Liver (tissue), 9 donors: ENCODE results near the gene TMPRSS12. TPM values are rescaled to one million over a fixed set of nuclear protein-coding genes. Genes with fewer than 3 reads are reported as not detected.

ENCODE experiments used
- DNase-seq: peaks from one replicate; pipeline ENCODE4 v3.0.0-alpha.2; 2017; ENCODE audit warnings: low spot score
- H3K27ac ChIP-seq, 2 donors: one replicate each; pipeline ENCODE4 v1.7.0; 2013; ENCODE audit warnings: inconsistent platforms in 2 of 2, low read length in 2 of 2, control low read depth in 1 of 2, low read depth in 1 of 2, mild to moderate bottlenecking in 1 of 2
- H3K27me3 ChIP-seq, 4 donors: one replicate each; pipeline versions ENCODE4 v1.6.1 to v1.7.0; 2013; ENCODE audit warnings: low read length in 3 of 4, inconsistent platforms in 1 of 4, mild to moderate bottlenecking in 1 of 4, moderate library complexity in 1 of 4; ENCODE audit not compliant: control insufficient read depth in 4 of 4, insufficient read depth in 4 of 4
- H3K36me3 ChIP-seq, 4 donors: one replicate each; pipeline versions ENCODE4 v1.6.1 to v1.7.0; 2013; ENCODE audit warnings: low read length in 3 of 4, mild to moderate bottlenecking in 3 of 4, low read depth in 1 of 4, moderate library complexity in 1 of 4; ENCODE audit not compliant: control insufficient read depth in 4 of 4, insufficient read depth in 3 of 4
- H3K4me1 ChIP-seq, 4 donors: one replicate each; pipeline versions ENCODE4 v1.6.1 to v1.7.0; 2013; ENCODE audit warnings: low read length in 3 of 4, mild to moderate bottlenecking in 3 of 4, moderate library complexity in 1 of 4; ENCODE audit not compliant: control insufficient read depth in 4 of 4, insufficient read depth in 4 of 4
- H3K4me3 ChIP-seq, 3 donors: one replicate each; pipeline versions ENCODE4 v1.6.1 to v1.7.0; 2013; ENCODE audit warnings: low read length in 3 of 3, control low read depth in 1 of 3, low read depth in 1 of 3, mild to moderate bottlenecking in 1 of 3
- H3K9ac ChIP-seq, 2 donors: one replicate each; pipeline ENCODE4 v1.7.0; 2013; ENCODE audit warnings: low read length in 2 of 2, mild to moderate bottlenecking in 2 of 2, moderate library complexity in 2 of 2, control low read depth in 1 of 2, low read depth in 1 of 2
- H3K9me3 ChIP-seq, 4 donors: one replicate each; pipeline versions ENCODE4 v1.6.1 to v1.7.0; 2013; ENCODE audit warnings: low read length in 3 of 4; ENCODE audit not compliant: control insufficient read depth in 4 of 4
- ATF3 ChIP-seq: IDR thresholded peaks from 2 replicates; pipeline ENCODE4 v1.6.1; 2016; ENCODE audit warnings: antibody characterized with exemption
- CTCF ChIP-seq: fragments of 150-350 bp; IDR thresholded peaks from 2 replicates; pipeline ENCODE4 v1.5.1; 2017; ENCODE audit warnings: improper control_type of control experiment, low read depth, low read length; ENCODE audit not compliant: missing input control
- EGR1 ChIP-seq, 2 donors: IDR thresholded peaks; 2 replicates each; pipeline ENCODE4 v1.6.1; 2016 to 2018; ENCODE audit warnings: antibody characterized with exemption in 2 of 2, low read depth in 2 of 2
- FOXA1 ChIP-seq: IDR thresholded peaks from 2 replicates; pipeline ENCODE4 v1.6.1; 2016; ENCODE audit warnings: antibody characterized with exemption
- FOXA2 ChIP-seq: IDR thresholded peaks from 2 replicates; pipeline ENCODE4 v1.6.1; 2016; ENCODE audit warnings: antibody characterized with exemption
- GABPA ChIP-seq, 2 donors: IDR thresholded peaks in 1 of 2; conservative IDR thresholded peaks in 1 of 2; 2 replicates each; pipeline ENCODE4 v1.6.1; 2016; ENCODE audit warnings: antibody characterized with exemption in 2 of 2, mild to moderate bottlenecking in 1 of 2, moderate library complexity in 1 of 2
- HNF4A ChIP-seq, 2 donors: conservative IDR thresholded peaks; 2 replicates each; pipeline ENCODE4 v1.6.1; 2016; ENCODE audit warnings: antibody characterized with exemption in 2 of 2, mild to moderate bottlenecking in 2 of 2
- HNF4G ChIP-seq: IDR thresholded peaks from 2 replicates; pipeline ENCODE4 v1.6.1; 2016; ENCODE audit warnings: antibody characterized with exemption
- JUND ChIP-seq, 2 donors: IDR thresholded peaks; 2 replicates each; pipeline ENCODE4 v1.6.1; 2016; ENCODE audit warnings: antibody characterized with exemption in 2 of 2
- NR2F2 ChIP-seq: IDR thresholded peaks from 2 replicates; pipeline ENCODE4 v1.6.1; 2016; ENCODE audit warnings: antibody characterized with exemption
- RAD21 ChIP-seq, 2 donors: IDR thresholded peaks; 2 replicates each; pipeline ENCODE4 v1.6.1; 2016; ENCODE audit warnings: antibody characterized with exemption in 2 of 2, mild to moderate bottlenecking in 2 of 2
- RXRA ChIP-seq, 2 donors: IDR thresholded peaks; 2 replicates each; pipeline ENCODE4 v1.6.1; 2017 to 2018; ENCODE audit warnings: antibody characterized with exemption in 2 of 2, mild to moderate bottlenecking in 1 of 2
- SP1 ChIP-seq: IDR thresholded peaks from 2 replicates; pipeline ENCODE4 v1.6.1; 2018; ENCODE audit warnings: antibody characterized with exemption, mild to moderate bottlenecking
- TAF1 ChIP-seq: conservative IDR thresholded peaks from 2 replicates; pipeline ENCODE4 v1.6.1; 2016; ENCODE audit warnings: antibody characterized with exemption, mild to moderate bottlenecking
- YY1 ChIP-seq: IDR thresholded peaks from 2 replicates; pipeline ENCODE4 v1.6.1; 2016; ENCODE audit warnings: antibody characterized with exemption, mild to moderate bottlenecking
- ZBTB33 ChIP-seq: IDR thresholded peaks from 2 replicates; pipeline ENCODE4 v1.6.1; 2016; ENCODE audit warnings: antibody characterized with exemption
- WGBS: extraction: QIAGEN DNeasy Blood & Tissue Kit; methylation state at CpG from one replicate; pipeline ENCODE4 v1.1.7; 2013; 5-methylcytosine and 5-hydroxymethylcytosine counted together
- polyA plus RNA-seq, 2 donors: library from polyadenylated mRNA; stranded (reverse) in 1 of 2; unstranded in 1 of 2; fragments of 200-250 nt in 1 of 2; fragments of >200 nt in 1 of 2; fragmentation: Nextera tagmentation in 1 of 2; extraction: Ambion mirVana in 1 of 2; gene quantifications; one replicate each; pipeline versions ENCODE4 v1.2.1 to v1.2.3, GENCODE V29; 2013 to 2015
- total RNA-seq, 2 donors: library from RNA; depleted of rRNA; stranded (reverse); fragments of >200 nt; gene quantifications; one replicate each; pipeline ENCODE4 v1.2.3, GENCODE V29; 2014
- TF ChIP-seq, protein P1 (sequence below): IDR thresholded peaks from 2 replicates; pipeline ENCODE4 v1.6.1; 2016; ENCODE audit warnings: antibody characterized with exemption
- TF ChIP-seq, protein P2 (sequence below): IDR thresholded peaks from 2 replicates; pipeline ENCODE4 v1.6.1; 2016; ENCODE audit warnings: antibody characterized with exemption, mild to moderate bottlenecking
- donor health status: healthy.
- donor health status: healthy.
- donor health status: healthy.
- donor health status: healthy.
- donor health status: healthy.

Gene TMPRSS12
- total and polyA plus RNA-seq, 4 donors = not detected

- no peaks in the 10 kb centered on the region for H3K9me3 ChIP-seq
- no peak for DNase-seq
- TF ChIP-seq, protein P1, sequence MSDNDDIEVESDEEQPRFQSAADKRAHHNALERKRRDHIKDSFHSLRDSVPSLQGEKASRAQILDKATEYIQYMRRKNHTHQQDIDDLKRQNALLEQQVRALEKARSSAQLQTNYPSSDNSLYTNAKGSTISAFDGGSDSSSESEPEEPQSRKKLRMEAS = no peak
- TF ChIP-seq NR2F2 (no peak), TAF1 (no peak), FOXA2 (no peak), RAD21 (IDR thresholded peaks at IDR 0.05) (no peak), HNF4G (no peak), FOXA1 (no peak), YY1 (no peak), JUND (IDR thresholded peaks at IDR 0.05) (no peak), SP1 (no peak), ZBTB33 (no peak), RXRA (IDR thresholded peaks at IDR 0.05) (no peak), ATF3 (no peak), GABPA (IDR thresholded peaks at IDR 0.05 in 1 of 2, conservative IDR thresholded peaks at IDR 0.05 in 1 of 2) (no peak)
- TF ChIP-seq, protein P2, sequence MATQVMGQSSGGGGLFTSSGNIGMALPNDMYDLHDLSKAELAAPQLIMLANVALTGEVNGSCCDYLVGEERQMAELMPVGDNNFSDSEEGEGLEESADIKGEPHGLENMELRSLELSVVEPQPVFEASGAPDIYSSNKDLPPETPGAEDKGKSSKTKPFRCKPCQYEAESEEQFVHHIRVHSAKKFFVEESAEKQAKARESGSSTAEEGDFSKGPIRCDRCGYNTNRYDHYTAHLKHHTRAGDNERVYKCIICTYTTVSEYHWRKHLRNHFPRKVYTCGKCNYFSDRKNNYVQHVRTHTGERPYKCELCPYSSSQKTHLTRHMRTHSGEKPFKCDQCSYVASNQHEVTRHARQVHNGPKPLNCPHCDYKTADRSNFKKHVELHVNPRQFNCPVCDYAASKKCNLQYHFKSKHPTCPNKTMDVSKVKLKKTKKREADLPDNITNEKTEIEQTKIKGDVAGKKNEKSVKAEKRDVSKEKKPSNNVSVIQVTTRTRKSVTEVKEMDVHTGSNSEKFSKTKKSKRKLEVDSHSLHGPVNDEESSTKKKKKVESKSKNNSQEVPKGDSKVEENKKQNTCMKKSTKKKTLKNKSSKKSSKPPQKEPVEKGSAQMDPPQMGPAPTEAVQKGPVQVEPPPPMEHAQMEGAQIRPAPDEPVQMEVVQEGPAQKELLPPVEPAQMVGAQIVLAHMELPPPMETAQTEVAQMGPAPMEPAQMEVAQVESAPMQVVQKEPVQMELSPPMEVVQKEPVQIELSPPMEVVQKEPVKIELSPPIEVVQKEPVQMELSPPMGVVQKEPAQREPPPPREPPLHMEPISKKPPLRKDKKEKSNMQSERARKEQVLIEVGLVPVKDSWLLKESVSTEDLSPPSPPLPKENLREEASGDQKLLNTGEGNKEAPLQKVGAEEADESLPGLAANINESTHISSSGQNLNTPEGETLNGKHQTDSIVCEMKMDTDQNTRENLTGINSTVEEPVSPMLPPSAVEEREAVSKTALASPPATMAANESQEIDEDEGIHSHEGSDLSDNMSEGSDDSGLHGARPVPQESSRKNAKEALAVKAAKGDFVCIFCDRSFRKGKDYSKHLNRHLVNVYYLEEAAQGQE = no peak
- H3K27ac ChIP-seq = no peak overlapping the region
- no peak overlapping the region for H3K4me3 ChIP-seq
- peaks cover 0 to 5% (median 3%) of the 10 kb centered on the region in 4 donors for H3K4me1 ChIP-seq
- H3K9ac ChIP-seq = no peak overlapping the region
- peaks cover 4 to 23% (median 13%) of the 10 kb centered on the region in 4 donors for H3K36me3 ChIP-seq
- no peaks in the 10 kb centered on the region for H3K27me3 ChIP-seq
Observed at GRCh38 chr12:50820177-50820576, 22.5 kb upstream of the TMPRSS12 start.

DNA sequence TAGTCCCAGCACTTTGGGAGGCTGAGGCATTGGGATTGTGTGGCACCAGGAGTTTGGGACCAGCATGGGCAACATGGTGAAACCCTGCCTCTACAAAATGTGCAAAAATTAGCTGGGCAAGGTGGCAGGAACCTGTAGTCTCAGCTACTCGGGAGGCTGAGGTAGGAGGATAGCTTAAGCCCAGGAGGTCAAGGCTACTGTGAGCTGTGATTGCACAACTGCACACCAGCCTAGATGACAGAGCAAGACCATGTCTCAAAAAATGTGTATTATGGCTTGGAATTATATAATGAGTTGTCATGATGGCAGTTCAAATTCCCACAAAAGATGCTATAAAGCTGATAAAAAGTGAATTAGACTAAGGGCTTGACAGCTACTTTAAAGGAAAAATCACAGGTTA is 20.6 kb upstream of the TMPRSS12 start:
- Histone ChIP-seq H3K9me3 (no peaks in the 10 kb centered on the region), H3K4me1 (peaks cover 2 to 9% (median 6%) of the 10 kb centered on the region in 4 donors), H3K36me3 (peaks cover 3 to 14% (median 8%) of the 10 kb centered on the region in 4 donors), H3K4me3 (no peak overlapping the region), H3K9ac (no peak overlapping the region), H3K27ac (no peak overlapping the region), H3K27me3 (no peaks in the 10 kb centered on the region)
- WGBS = 84% methylated on average over 1 of the region's 1 CpG
- no peak for DNase-seq
- TF ChIP-seq EGR1 (IDR thresholded peaks at IDR 0.05; ENCODE audit: low read depth in 2 of 2) (no peak), ATF3 (no peak), CTCF (no peak), FOXA2 (no peak), YY1 (no peak), TAF1 (no peak), SP1 (no peak), ZBTB33 (no peak), HNF4A (conservative IDR thresholded peaks at IDR 0.05) (no peak), RAD21 (IDR thresholded peaks at IDR 0.05) (no peak), HNF4G (no peak)
- TF ChIP-seq, protein P2 = no peak
- TF ChIP-seq, protein P1 = no peak
